Activated naive CD8-positive, alpha-beta T cell treated with anti-CD3 and anti-CD28 coated beads, Interleukin-2, amount 10 ng/mL, durations not matched to agents 7 days and 5 days (primary cell): ENCODE results near the gene SHROOM3. TPM values are rescaled to one million over a fixed set of nuclear protein-coding genes. Genes with fewer than 3 reads are reported as not detected.

Source experiments
- ATAC-seq: fragments of 150-1000 bp; cut with Tn5 transposase; one replicate; pipeline ENCODE4 v1.10.0; 2021; ENCODE audit warnings: low read depth, moderate library complexity
- POLR2A ChIA-PET: fragments of 350-600 bp; sonication (Branson Sonifier 250); formaldehyde crosslinking; loops from one replicate; lab custom pipeline; 2021; ENCODE audit warnings: antibody characterized with exemption; lab: Charles Lee
- DNase-seq: peaks from one replicate; pipeline ENCODE4 v3.0.0; 2021
- H3K27ac Mint-ChIP-seq: one replicate; pipeline ENCODE4 v1.8.0; 2022; ENCODE audit warnings: mild to moderate bottlenecking, mixed read lengths
- H3K27me3 Mint-ChIP-seq: one replicate; pipeline ENCODE4 v1.8.0; 2022; ENCODE audit warnings: mild to moderate bottlenecking, moderate library complexity, mixed read lengths
- H3K36me3 Mint-ChIP-seq: one replicate; pipeline ENCODE4 v1.8.0; 2021; ENCODE audit warnings: mild to moderate bottlenecking, mixed read lengths
- H3K4me1 Mint-ChIP-seq: one replicate; pipeline ENCODE4 v1.8.0; 2021; ENCODE audit warnings: mixed read lengths
- H3K4me3 Mint-ChIP-seq: one replicate; pipeline ENCODE4 v1.8.0; 2022; ENCODE audit warnings: mild to moderate bottlenecking, moderate library complexity, mixed read lengths
- H3K9me3 Mint-ChIP-seq: one replicate; pipeline ENCODE4 v1.8.0; 2021; ENCODE audit warnings: mixed read lengths
- total RNA-seq, 2 experiments: library from RNA; stranded (reverse); gene quantifications; one replicate each; pipeline ENCODE4 v1.2.3, GENCODE V29; 2021

Gene SHROOM3
- total RNA-seq, 2 experiments from 2014 or later, result not detected

- no peak overlapping the region for H3K27ac Mint-ChIP-seq
Observed at GRCh38 chr4:76658231-76659102, 223.4 kb downstream of the SHROOM3 start.

GRCh38 chr4:76659103-76659490 is 224.1 kb downstream of the SHROOM3 start:
- ATAC-seq (no peak), DNase-seq (no peak)
- Mint-ChIP-seq H3K4me1 (no peaks in the 10 kb centered on the region), H3K36me3 (no peaks in the 10 kb centered on the region), H3K27ac (no peak overlapping the region), H3K9me3 (peaks cover 1% of the 10 kb centered on the region), H3K27me3 (peaks cover 6% of the 10 kb centered on the region), H3K4me3 (no peak overlapping the region)
- POLR2A ChIA-PET, result no interaction called here

More at GRCh38 chr4:76658231-76659102, 223.4 kb downstream of the SHROOM3 start:
- POLR2A ChIA-PET, result no interaction called here
- peaks cover 1% of the 10 kb centered on the region for H3K9me3 Mint-ChIP-seq
- H3K4me1 Mint-ChIP-seq, result no peaks in the 10 kb centered on the region
- ATAC-seq (no peak), DNase-seq (no peak)
- no peaks in the 10 kb centered on the region for H3K36me3 Mint-ChIP-seq
- H3K4me3 Mint-ChIP-seq, result no peak overlapping the region
- H3K27me3 Mint-ChIP-seq, result peaks cover 9% of the 10 kb centered on the region

- DNase-seq (no peak), ATAC-seq (no peak)
- H3K36me3 Mint-ChIP-seq, result no peaks in the 10 kb centered on the region
- no peaks in the 10 kb centered on the region for H3K4me1 Mint-ChIP-seq
- POLR2A ChIA-PET, result no interaction called here
- H3K9me3 Mint-ChIP-seq, result peaks cover 3% of the 10 kb centered on the region
- H3K27me3 Mint-ChIP-seq, result peaks cover 3% of the 10 kb centered on the region
- no peak overlapping the region for H3K27ac Mint-ChIP-seq
- no peak overlapping the region for H3K4me3 Mint-ChIP-seq
Observed at GRCh38 chr4:76663824-76664223, 228.8 kb downstream of the SHROOM3 start.

DNA sequence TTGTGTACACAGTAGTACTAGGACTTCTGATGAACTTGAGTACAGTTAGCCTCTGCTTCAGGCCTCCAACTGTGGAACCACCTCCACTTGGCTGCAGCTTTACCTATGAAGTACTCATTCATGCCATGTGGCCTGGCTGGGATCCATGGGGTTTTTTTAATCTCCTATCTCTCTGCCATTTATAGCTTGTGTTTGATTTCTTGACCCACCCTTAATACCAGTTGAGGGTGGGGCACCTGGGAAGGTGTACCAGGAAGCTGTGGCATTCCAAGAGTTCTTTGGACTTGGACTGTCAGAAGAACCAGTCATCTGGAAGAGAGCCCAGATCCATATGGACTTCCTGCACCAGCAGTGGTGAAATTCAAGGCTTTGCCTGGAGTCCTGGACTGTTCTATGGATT is 230.1 kb downstream of the SHROOM3 start:
- DNase-seq (no peak), ATAC-seq (no peak)
- Mint-ChIP-seq H3K4me1 (no peaks in the 10 kb centered on the region), H3K9me3 (peaks cover 3% of the 10 kb centered on the region), H3K27ac (no peak overlapping the region), H3K27me3 (no peaks in the 10 kb centered on the region), H3K4me3 (no peak overlapping the region), H3K36me3 (no peaks in the 10 kb centered on the region)
- POLR2A ChIA-PET, result no interaction called here

DNA sequence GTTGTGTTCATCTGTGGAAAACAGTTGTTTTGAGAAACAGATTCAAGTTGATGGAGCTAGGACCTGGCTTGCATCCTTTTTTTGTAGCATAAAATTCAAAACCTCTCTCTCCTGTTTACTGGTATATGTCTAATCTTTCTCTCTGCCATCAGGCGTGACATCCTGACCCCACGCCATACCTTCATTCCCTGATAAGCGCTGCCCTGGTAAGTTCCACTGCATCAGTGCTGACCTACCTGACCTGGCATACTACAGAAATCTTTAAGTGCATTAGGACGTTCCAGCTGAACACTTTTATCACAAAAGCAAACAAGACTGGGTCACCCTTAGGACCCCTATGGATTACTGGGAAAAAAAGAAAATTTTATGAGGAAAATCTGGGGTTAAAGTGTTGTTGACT is 230.7 kb downstream of the SHROOM3 start:
- POLR2A ChIA-PET, result no interaction called here
- DNase-seq (no peak), ATAC-seq (no peak)
- H3K4me1 Mint-ChIP-seq, result no peaks in the 10 kb centered on the region
- H3K9me3 Mint-ChIP-seq, result peaks cover 3% of the 10 kb centered on the region
- no peaks in the 10 kb centered on the region for H3K36me3 Mint-ChIP-seq
- no peaks in the 10 kb centered on the region for H3K27me3 Mint-ChIP-seq
- no peak overlapping the region for H3K4me3 Mint-ChIP-seq
- no peak overlapping the region for H3K27ac Mint-ChIP-seq

- H3K9me3 Mint-ChIP-seq, result peaks cover 3% of the 10 kb centered on the region
- peaks cover 5% of the 10 kb centered on the region for H3K27me3 Mint-ChIP-seq
- POLR2A ChIA-PET, result no interaction called here
- H3K4me1 Mint-ChIP-seq, result no peaks in the 10 kb centered on the region
- no peak overlapping the region for H3K27ac Mint-ChIP-seq
- DNase-seq (no peak), ATAC-seq (no peak)
- H3K4me3 Mint-ChIP-seq, result no peak overlapping the region
- no peaks in the 10 kb centered on the region for H3K36me3 Mint-ChIP-seq
Observed at GRCh38 chr4:76666944-76667532, 232.0 kb downstream of the SHROOM3 start.

DNA sequence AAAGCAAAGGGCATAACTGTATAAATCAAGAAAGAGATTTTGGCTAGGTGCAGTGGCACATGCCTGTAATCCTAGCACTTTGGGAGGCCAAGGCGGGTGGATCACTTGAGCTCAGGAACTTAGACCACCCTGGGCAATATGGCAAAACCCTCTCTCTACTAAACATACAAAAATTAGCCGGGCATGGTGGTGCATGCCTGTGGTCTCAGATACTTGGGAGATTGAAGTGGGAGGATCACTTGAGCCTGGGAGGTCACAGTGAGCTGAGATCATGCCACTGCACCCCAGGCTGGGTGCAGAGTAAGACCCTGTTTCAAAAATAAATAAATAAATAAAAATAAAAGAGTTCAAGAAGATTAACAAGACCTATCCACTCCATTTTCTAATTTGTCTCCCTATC is 235.6 kb downstream of the SHROOM3 start:
- Mint-ChIP-seq H3K9me3 (peaks cover 2% of the 10 kb centered on the region), H3K4me1 (no peaks in the 10 kb centered on the region), H3K4me3 (no peak overlapping the region), H3K36me3 (no peaks in the 10 kb centered on the region), H3K27ac (no peak overlapping the region), H3K27me3 (peaks cover 10% of the 10 kb centered on the region)
- POLR2A ChIA-PET, result no interaction called here
- ATAC-seq (no peak), DNase-seq (no peak)

- H3K27me3 Mint-ChIP-seq, result peaks cover 12% of the 10 kb centered on the region
- no peak overlapping the region for H3K4me3 Mint-ChIP-seq
- DNase-seq (no peak), ATAC-seq (no peak)
- no peaks in the 10 kb centered on the region for H3K36me3 Mint-ChIP-seq
- peaks cover 2% of the 10 kb centered on the region for H3K9me3 Mint-ChIP-seq
- H3K4me1 Mint-ChIP-seq, result no peaks in the 10 kb centered on the region
- H3K27ac Mint-ChIP-seq, result no peak overlapping the region
- POLR2A ChIA-PET, result no interaction called here
Observed at GRCh38 chr4:76673362-76673761, 238.3 kb downstream of the SHROOM3 start.

GRCh38 chr4:76674983-76675382 is 240.0 kb downstream of the SHROOM3 start:
- DNase-seq (no peak), ATAC-seq (no peak)
- Mint-ChIP-seq H3K9me3 (peaks cover 2% of the 10 kb centered on the region), H3K36me3 (no peaks in the 10 kb centered on the region), H3K4me1 (no peaks in the 10 kb centered on the region), H3K27ac (no peak overlapping the region), H3K4me3 (no peak overlapping the region), H3K27me3 (peaks cover 12% of the 10 kb centered on the region)
- POLR2A ChIA-PET, result no interaction called here

GRCh38 chr4:76677571-76678326 is 242.7 kb downstream of the SHROOM3 start:
- H3K4me1 Mint-ChIP-seq, result no peaks in the 10 kb centered on the region
- H3K9me3 Mint-ChIP-seq, result peaks cover 2% of the 10 kb centered on the region
- DNase-seq (no peak), ATAC-seq (no peak)
- H3K36me3 Mint-ChIP-seq, result no peaks in the 10 kb centered on the region
- H3K27me3 Mint-ChIP-seq, result peaks cover 21% of the 10 kb centered on the region
- H3K4me3 Mint-ChIP-seq, result no peak overlapping the region
- no peak overlapping the region for H3K27ac Mint-ChIP-seq
- POLR2A ChIA-PET, result no interaction called here

GRCh38 chr4:76679691-76680090 is 244.7 kb downstream of the SHROOM3 start:
- ATAC-seq (no peak), DNase-seq (no peak)
- Mint-ChIP-seq H3K27me3 (peaks cover 31% of the 10 kb centered on the region), H3K4me3 (no peak overlapping the region), H3K4me1 (no peaks in the 10 kb centered on the region), H3K27ac (no peak overlapping the region), H3K9me3 (peaks cover 2% of the 10 kb centered on the region), H3K36me3 (no peaks in the 10 kb centered on the region)
- POLR2A ChIA-PET, result no interaction called here

GRCh38 chr4:76680952-76681351 is 245.9 kb downstream of the SHROOM3 start:
- no peaks in the 10 kb centered on the region for H3K4me1 Mint-ChIP-seq
- no peak overlapping the region for H3K4me3 Mint-ChIP-seq
- H3K27ac Mint-ChIP-seq, result no peak overlapping the region
- no peak for ATAC-seq
- DNase-seq, result no peak
- peaks cover 2% of the 10 kb centered on the region for H3K9me3 Mint-ChIP-seq
- POLR2A ChIA-PET, result no interaction called here
- no peaks in the 10 kb centered on the region for H3K36me3 Mint-ChIP-seq
- H3K27me3 Mint-ChIP-seq, result peaks cover 35% of the 10 kb centered on the region

DNA sequence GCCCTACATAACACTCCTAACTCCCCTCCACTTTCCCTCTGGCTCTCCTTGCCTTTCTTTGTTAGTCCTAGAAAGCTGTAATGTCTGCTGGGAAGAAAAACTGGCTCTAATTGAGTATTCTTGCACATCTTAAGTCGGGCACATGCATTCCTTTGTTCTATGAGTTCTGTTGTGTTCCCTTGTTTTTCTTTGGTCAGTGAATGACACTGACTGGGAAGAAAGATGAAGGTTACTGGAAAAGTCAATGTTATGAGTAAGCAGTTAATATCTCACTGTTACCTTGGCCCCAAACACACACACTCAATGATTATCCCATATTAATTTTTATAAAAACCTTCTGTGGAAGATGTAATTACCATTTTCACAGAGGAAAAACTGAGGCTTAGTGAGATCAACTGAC is 247.0 kb downstream of the SHROOM3 start:
- POLR2A ChIA-PET, result no interaction called here
- H3K36me3 Mint-ChIP-seq, result no peaks in the 10 kb centered on the region

More for the DNA sequence above, 247.0 kb downstream of the SHROOM3 start:
- no peak overlapping the region for H3K27ac Mint-ChIP-seq
- H3K27me3 Mint-ChIP-seq, result peaks cover 42% of the 10 kb centered on the region
- DNase-seq, result no peak
- H3K9me3 Mint-ChIP-seq, result no peaks in the 10 kb centered on the region
- no peaks in the 10 kb centered on the region for H3K4me1 Mint-ChIP-seq
- ATAC-seq, result no peak
- H3K4me3 Mint-ChIP-seq, result no peak overlapping the region
